HG03521 (cell line): ENCODE results near the gene LINC01488.

Experiments used
- ATAC-seq: cut with Tn5 transposase; IDR thresholded peaks from one replicate; pipeline ENCODE4 v1.9.1; 2021; ENCODE audit warnings: mild to moderate bottlenecking, moderate library complexity; ENCODE audit not compliant: unreplicated experiment

The LINC01488 gene

GRCh38 chr11:69476509-69476961 is 4.9 kb upstream of the LINC01488 start:
- ATAC-seq: no peak

- no peak for ATAC-seq
Measured at GRCh38 chr11:69477086-69477485, 4.4 kb upstream of the LINC01488 start.

- ATAC-seq: no peak
Measured at GRCh38 chr11:69479591-69480271, 1.7 kb upstream of the LINC01488 start.

- no peak for ATAC-seq
Measured at GRCh38 chr11:69480547-69481392, 693 bp upstream of the LINC01488 start.

GRCh38 chr11:69482322-69482721 is 859 bp downstream of the LINC01488 start:
- no peak for ATAC-seq

GRCh38 chr11:69483170-69483569 is 1.7 kb downstream of the LINC01488 start:
- ATAC-seq: no peak

GRCh38 chr11:69483691-69484426 is 2.4 kb downstream of the LINC01488 start:
- ATAC-seq: no peak

GRCh38 chr11:69484427-69485259 is 3.2 kb downstream of the LINC01488 start:
- ATAC-seq: no peak

GRCh38 chr11:69485337-69486041 is 4.0 kb downstream of the LINC01488 start:
- no peak for ATAC-seq

- ATAC-seq: no peak
Measured at GRCh38 chr11:69486056-69486772, 4.8 kb downstream of the LINC01488 start.

- ATAC-seq: no peak
Measured at GRCh38 chr11:69486773-69487291, 5.4 kb downstream of the LINC01488 start.

GRCh38 chr11:69487391-69487790 is 5.9 kb downstream of the LINC01488 start:
- ATAC-seq: no peak

GRCh38 chr11:69487849-69488542 is 6.5 kb downstream of the LINC01488 start:
- no peak for ATAC-seq

- no peak for ATAC-seq
Measured at GRCh38 chr11:69488543-69488940, 7.1 kb downstream of the LINC01488 start.

- no peak for ATAC-seq
Measured at GRCh38 chr11:69489031-69489745, 7.7 kb downstream of the LINC01488 start.

- no peak for ATAC-seq
Measured at GRCh38 chr11:69489746-69490365, 8.4 kb downstream of the LINC01488 start.

- no peak for ATAC-seq
Measured at GRCh38 chr11:69490516-69490915, 9.1 kb downstream of the LINC01488 start.
